ENCODE measurements around the gene PKP3.
"Not testable (repeated sequence)": the region's sequence is repeated elsewhere in the genome, so short reads cannot be mapped to it uniquely, and the experiment has no call there.

The PKP3 gene

GRCh38 chr11:358129-358800, 35.7 kb upstream of the PKP3 start:
- Mint-ChIP-seq H3K27me3 (peaks cover 8% of the 10 kb centered on the region), H3K36me3 (no peaks in the 10 kb centered on the region), H3K4me1 (peaks cover 7% of the 10 kb centered on the region), H3K27ac (no peak overlapping the region), H3K9me3 (peaks cover 14% of the 10 kb centered on the region), H3K4me3 (no peak overlapping the region)
- no peak for ATAC-seq

DNA sequence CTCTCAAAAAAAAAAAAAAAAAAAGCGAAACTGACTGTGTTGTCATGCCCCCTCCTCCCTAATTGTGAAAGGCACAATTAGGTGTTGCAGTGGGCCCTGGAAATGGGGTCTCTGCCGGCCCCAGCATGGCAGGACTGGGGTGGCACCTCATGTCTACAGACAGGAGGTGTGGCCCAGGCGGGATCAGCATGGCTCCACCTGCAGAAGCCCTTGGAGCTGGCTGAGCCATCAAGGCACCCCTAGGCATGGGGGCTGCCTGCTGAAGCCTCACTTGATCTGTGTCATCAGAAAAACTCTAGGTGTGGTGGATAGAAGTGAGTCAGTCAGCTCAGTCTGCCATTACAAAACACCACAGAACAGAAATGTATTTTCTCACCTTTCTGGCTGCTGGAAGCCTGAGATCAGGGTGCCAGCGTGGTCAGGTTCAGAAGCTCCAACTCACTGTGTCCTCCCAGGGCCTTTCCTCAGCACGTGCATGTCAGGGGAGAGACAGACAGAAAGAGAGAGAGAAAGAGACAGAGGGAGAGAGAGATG, 34.8 kb upstream of the PKP3 start:
- peaks cover 9% of the 10 kb centered on the region for H3K27me3 Mint-ChIP-seq
- peak overlapping the region; percentile 18 for H3K27ac Mint-ChIP-seq
- ATAC-seq: no peak
- no peak overlapping the region for H3K4me3 Mint-ChIP-seq
- H3K36me3 Mint-ChIP-seq: no peaks in the 10 kb centered on the region
- peaks cover 14% of the 10 kb centered on the region for H3K9me3 Mint-ChIP-seq
- H3K4me1 Mint-ChIP-seq: peaks cover 2% of the 10 kb centered on the region

- peaks cover 18% of the 10 kb centered on the region for H3K27me3 Mint-ChIP-seq
- H3K4me3 Mint-ChIP-seq: no peak overlapping the region
- no peaks in the 10 kb centered on the region for H3K36me3 Mint-ChIP-seq
- H3K9me3 Mint-ChIP-seq: peaks cover 14% of the 10 kb centered on the region
- ATAC-seq: no peak
- H3K27ac Mint-ChIP-seq: peak overlapping the region; percentile 18
- H3K4me1 Mint-ChIP-seq: peaks cover 7% of the 10 kb centered on the region
These were observed 33.4 kb upstream of the PKP3 start for GRCh38 chr11:360326-361280.

- peaks cover 40% of the 10 kb centered on the region for H3K27me3 Mint-ChIP-seq
- peaks cover 7% of the 10 kb centered on the region for H3K4me1 Mint-ChIP-seq
- ATAC-seq: no peak
- no peak overlapping the region for H3K27ac Mint-ChIP-seq
- H3K36me3 Mint-ChIP-seq: no peaks in the 10 kb centered on the region
- peaks cover 14% of the 10 kb centered on the region for H3K9me3 Mint-ChIP-seq
- H3K4me3 Mint-ChIP-seq: no peak overlapping the region
These were observed 31.2 kb upstream of the PKP3 start for GRCh38 chr11:362642-363442.

DNA sequence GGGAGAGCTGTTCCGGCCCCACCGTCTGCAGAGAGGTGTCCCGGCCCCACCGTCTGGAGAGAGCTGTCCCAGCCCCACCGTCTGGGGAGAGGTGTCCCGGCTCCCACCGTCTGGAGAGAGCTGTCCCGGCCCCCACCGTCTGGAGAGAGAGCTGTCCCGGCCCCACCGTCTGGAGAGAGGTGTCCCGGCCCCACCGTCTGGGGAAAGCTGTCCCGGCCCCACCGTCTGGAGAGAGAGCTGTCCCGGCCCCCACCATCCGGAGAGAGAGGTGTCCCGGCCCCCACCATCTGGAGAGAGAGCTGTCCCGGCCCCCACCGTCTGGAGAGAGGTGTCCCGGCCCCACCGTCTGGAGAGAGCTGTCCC, 30.6 kb upstream of the PKP3 start:
- peaks cover 14% of the 10 kb centered on the region for H3K9me3 Mint-ChIP-seq
- H3K4me3 Mint-ChIP-seq, H3K36me3 Mint-ChIP-seq, H3K4me1 Mint-ChIP-seq, ATAC-seq, H3K27ac Mint-ChIP-seq: not testable (repeated sequence)
- peaks cover 46% of the 10 kb centered on the region for H3K27me3 Mint-ChIP-seq

- Mint-ChIP-seq H3K36me3 (no peaks in the 10 kb centered on the region), H3K9me3 (peaks cover 14% of the 10 kb centered on the region), H3K27me3 (peaks cover 51% of the 10 kb centered on the region), H3K27ac (no peak overlapping the region), H3K4me3 (no peak overlapping the region), H3K4me1 (peaks cover 14% of the 10 kb centered on the region)
- ATAC-seq: peak; percentile 88
These were observed 29.9 kb upstream of the PKP3 start for GRCh38 chr11:363948-364761.

DNA sequence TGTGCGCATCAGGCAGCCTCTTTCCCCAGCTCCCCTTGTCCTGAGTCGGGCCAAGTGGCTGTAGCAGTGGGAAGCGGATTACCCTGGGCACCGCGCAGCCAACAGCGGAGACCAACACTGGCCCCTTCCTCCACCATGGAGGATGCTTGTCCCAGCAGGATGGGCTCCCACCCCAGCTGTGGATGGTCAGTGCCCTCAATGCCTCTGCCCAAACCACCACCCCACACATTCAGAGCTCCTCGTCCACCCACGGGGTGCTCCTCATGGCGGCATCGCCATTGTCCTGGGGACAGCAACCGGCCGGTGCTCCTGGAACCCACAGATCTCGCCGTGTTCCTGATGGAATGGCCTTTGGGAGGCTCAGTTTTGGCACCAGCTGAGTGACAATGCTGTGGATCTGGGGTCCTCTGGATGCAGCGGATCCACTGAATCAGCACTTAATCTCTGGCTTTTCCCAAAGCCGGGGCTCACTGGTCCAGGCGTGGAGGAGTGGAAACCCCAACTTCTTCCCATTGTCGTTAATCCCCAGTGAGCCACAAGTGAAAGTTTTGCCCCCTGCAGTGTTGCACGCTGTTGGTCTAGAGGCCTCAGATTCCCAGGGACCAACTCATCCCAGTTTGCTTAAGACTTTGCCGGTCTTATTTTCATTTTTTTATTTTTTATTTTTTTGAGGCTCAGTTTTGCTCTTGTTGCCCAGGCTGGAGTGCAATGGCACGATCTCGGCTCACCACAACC, 28.9 kb upstream of the PKP3 start:
- Mint-ChIP-seq H3K4me3 (no peak overlapping the region), H3K36me3 (no peaks in the 10 kb centered on the region), H3K27ac (no peak overlapping the region), H3K27me3 (peaks cover 46% of the 10 kb centered on the region), H3K4me1 (peaks cover 14% of the 10 kb centered on the region), H3K9me3 (peaks cover 6% of the 10 kb centered on the region)
- no peak for ATAC-seq

- no peaks in the 10 kb centered on the region for H3K36me3 Mint-ChIP-seq
- H3K27me3 Mint-ChIP-seq: peaks cover 52% of the 10 kb centered on the region
- peaks cover 5% of the 10 kb centered on the region for H3K9me3 Mint-ChIP-seq
- H3K4me3 Mint-ChIP-seq: no peak overlapping the region
- no peak overlapping the region for H3K27ac Mint-ChIP-seq
- peaks cover 21% of the 10 kb centered on the region for H3K4me1 Mint-ChIP-seq
- ATAC-seq: no peak
These were observed 28.2 kb upstream of the PKP3 start for GRCh38 chr11:365831-366230.

- no peak for ATAC-seq
- Mint-ChIP-seq H3K36me3 (no peaks in the 10 kb centered on the region), H3K27ac (no peak overlapping the region), H3K4me3 (no peak overlapping the region), H3K9me3 (no peaks in the 10 kb centered on the region), H3K27me3 (peaks cover 70% of the 10 kb centered on the region), H3K4me1 (peaks cover 21% of the 10 kb centered on the region)
These were observed 26.0 kb upstream of the PKP3 start for GRCh38 chr11:367956-368413.

DNA sequence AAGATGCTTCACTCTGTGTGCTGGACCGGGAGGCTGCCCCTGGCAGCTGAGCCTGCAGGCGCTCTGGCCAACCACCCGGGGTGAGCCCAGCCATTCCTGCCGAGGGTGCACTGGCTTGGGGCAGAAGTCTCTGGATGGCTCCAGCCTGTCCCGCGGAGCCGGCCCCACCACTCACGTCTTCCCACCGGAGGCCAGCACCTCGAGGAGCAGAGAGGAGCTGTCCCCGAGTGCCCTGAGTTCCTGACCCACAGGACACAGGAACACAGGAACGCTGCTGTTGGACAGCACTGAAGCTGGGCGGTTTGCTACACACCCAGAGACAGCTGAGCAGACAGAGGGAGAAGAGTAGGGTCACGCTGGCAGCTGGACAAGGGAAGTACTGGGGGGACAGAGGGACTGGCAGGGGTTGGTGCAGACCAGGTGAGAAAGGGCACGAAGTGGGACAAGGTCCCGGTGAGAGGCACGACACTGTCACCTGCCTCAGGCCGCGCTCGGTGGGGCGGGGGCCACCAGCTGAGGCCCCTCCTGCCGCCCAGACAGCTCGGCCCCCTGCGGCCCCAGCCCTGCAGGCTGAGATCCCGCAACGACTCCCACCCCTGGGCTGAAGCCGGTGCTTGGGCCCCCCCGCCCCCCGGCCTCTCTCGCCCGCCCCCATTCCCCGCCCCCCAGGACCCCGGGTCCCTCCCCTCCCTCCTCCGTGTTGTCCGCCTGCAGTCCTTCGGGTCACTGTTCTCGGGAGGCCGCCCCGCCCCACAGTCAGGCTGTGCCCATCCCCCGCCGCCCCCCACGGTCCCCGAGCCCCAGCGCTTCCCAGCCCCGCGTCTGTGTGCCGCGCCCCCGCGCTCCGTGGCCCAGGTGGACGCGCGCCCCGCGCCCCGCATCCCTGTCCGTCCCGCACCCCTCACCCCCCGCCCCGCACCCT, 25.3 kb upstream of the PKP3 start:
- H3K27ac Mint-ChIP-seq: no peak overlapping the region
- H3K27me3 Mint-ChIP-seq: peaks cover 74% of the 10 kb centered on the region
- no peak for ATAC-seq
- no peaks in the 10 kb centered on the region for H3K9me3 Mint-ChIP-seq
- no peaks in the 10 kb centered on the region for H3K36me3 Mint-ChIP-seq
- H3K4me1 Mint-ChIP-seq: peaks cover 21% of the 10 kb centered on the region
- H3K4me3 Mint-ChIP-seq: peak overlapping the region; percentile 74

DNA sequence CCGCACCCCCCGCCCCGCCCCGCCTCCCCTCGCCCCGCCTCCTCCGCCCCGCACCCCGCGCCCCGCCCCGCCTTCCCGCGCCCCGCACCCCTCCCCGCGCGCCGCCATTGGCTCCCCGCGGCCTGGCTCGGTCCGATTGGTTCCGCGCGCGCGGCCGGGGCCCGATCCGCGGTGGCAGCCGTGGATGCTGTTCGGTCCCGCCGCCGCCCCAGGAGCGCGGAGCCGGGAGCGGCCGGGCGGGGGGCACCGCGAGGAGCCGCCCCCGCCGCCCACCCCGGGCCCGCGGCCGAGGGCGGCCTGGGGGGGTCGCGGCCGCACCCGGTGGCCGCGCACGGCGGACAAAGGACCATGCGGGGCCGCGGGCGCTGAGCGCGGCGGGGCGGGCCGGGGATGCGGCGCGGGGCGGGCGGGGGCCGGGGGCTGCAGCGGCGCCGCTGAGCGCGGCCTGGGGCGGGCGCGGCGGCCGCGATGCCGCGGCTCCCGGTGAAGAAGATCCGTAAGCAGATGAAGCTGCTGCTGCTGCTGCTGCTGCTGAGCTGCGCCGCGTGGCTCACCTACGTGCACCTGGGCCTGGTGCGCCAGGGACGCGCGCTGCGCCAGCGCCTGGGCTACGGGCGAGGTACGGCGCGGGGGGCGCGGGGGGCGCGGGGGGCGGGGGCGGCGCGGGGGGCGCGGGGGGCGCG, 24.5 kb upstream of the PKP3 start, which contains the start of gene B4GALNT4:
TSS of gene B4GALNT4 (plus strand) at position 164 of the 683 bp plus-strand sequence. CDS start at position 469, 305 bp downstream.
- Mint-ChIP-seq H3K9me3 (no peaks in the 10 kb centered on the region), H3K27ac (no peak within 1 kb of the TSS), H3K27me3 (peaks cover 76% of the 10 kb centered on the region), H3K36me3 (no peaks in the 10 kb centered on the region), H3K4me3 (peak within 1 kb of the TSS; percentile 74), H3K4me1 (peaks cover 20% of the 10 kb centered on the region)
- ATAC-seq: no peak

DNA sequence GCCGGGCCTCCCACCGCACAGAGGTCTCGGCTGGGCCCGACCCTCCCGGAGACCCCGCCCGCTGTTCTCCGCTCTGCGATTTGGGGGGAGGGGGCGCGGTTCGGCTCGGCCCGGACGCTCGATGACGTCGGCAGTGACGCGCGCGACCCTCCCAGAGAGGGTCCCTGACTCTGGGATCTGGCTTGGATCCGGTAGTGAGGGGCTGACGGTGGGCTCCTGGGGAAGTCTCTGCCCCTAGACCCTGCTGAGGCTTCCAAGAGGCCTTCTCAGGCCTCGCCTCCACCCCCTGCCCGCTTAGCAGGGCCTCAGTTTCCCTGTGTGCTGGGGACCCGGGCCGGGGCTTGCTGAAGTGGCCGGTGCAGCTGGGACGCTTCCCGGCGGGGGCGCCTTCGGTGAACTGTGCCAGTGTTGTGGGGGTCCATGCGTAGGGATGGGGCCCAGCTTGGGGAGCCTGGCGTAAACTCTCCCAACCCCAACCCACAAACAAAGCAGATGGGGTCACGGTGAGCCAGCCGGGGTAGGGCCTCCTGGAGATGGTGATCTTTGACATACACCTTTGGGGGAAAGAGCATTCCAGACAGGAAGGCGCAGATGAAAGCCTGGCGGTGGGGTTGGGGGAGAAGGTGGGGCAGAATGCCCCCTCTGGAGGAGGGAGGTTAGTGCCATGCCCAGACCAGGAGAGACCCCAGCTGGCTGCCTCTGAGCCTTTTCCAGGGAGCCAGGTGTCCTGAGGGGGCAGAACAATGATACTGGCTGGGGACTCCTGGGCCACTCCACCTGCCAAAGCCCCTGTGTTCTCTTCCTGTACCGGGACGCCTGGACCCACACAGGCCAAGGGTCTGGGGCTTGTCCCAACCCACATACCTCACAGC, 23.7 kb upstream of the PKP3 start:
- H3K4me3 Mint-ChIP-seq: no peak overlapping the region
- H3K36me3 Mint-ChIP-seq: no peaks in the 10 kb centered on the region
- peaks cover 17% of the 10 kb centered on the region for H3K4me1 Mint-ChIP-seq
- ATAC-seq: no peak
- no peaks in the 10 kb centered on the region for H3K9me3 Mint-ChIP-seq
- H3K27me3 Mint-ChIP-seq: peaks cover 71% of the 10 kb centered on the region
- H3K27ac Mint-ChIP-seq: no peak overlapping the region
